ENCODE measurements around the gene KLF6. TPM values are rescaled to one million over a fixed set of nuclear protein-coding genes. Genes with fewer than 3 reads are reported as not detected.
A peak's percentile ranks its signal among the peaks of the same experiment; 100 is the strongest.

The KLF6 gene
- total RNA-seq, 3 donors from 2014 or later (not counting 1 experiment from before 2014, with no cell fraction given), result 1,044 to 1,768 (median 1,056) TPM

DNA sequence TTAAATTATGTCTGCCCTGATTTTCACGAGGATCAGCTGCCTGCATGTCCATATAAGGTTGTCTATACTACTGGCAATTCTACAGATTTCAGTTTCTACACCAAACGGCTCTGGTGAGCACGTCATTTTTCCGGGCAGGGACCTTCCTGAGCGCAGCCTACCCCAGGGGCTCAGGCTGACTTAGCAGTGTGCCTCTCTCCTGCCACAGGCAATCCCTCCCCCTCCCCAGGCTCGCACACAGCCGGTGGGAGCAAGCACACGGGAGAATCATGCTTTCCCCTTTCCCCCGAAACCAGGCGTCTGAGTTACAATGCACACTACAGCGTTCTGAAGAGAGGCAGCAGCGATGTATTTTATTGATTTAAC is 1.7 kb downstream of the KLF6 start:
- Histone ChIP-seq H3K4me3 (ENCODE audit: low read length) (peak overlapping the region; percentile 86), H3K27me3 (ENCODE audit: control insufficient read depth, insufficient read depth, low read length) (no peaks in the 10 kb centered on the region), H3K9me3 (ENCODE audit: control insufficient read depth, insufficient read depth, low read length) (no peaks in the 10 kb centered on the region), H3K4me1 (ENCODE audit: control insufficient read depth, insufficient read depth, low read length) (peaks cover 42% of the 10 kb centered on the region), H3K36me3 (ENCODE audit: control insufficient read depth, insufficient read depth, low read length) (peaks cover 38% of the 10 kb centered on the region), H3K27ac (ENCODE audit: low read length) (peak overlapping the region; percentile 87)
- peak; percentile 2 to 13 (median 5) for ATAC-seq
- Mint-ChIP-seq H3K4me3 (peak overlapping the region; percentile 99), H3K27me3 (ENCODE audit: low read depth in 2 of 2) (peaks cover 0 to 8% of the 10 kb centered on the region in 2 donors), H3K4me1 (peaks cover 70 to 76% of the 10 kb centered on the region in 2 donors), H3K27ac (peak overlapping the region; percentile 100), H3K36me3 (peaks cover 53% of the 10 kb centered on the region), H3K9me3 (no peaks in the 10 kb centered on the region)
- TF ChIP-seq, protein P1, sequence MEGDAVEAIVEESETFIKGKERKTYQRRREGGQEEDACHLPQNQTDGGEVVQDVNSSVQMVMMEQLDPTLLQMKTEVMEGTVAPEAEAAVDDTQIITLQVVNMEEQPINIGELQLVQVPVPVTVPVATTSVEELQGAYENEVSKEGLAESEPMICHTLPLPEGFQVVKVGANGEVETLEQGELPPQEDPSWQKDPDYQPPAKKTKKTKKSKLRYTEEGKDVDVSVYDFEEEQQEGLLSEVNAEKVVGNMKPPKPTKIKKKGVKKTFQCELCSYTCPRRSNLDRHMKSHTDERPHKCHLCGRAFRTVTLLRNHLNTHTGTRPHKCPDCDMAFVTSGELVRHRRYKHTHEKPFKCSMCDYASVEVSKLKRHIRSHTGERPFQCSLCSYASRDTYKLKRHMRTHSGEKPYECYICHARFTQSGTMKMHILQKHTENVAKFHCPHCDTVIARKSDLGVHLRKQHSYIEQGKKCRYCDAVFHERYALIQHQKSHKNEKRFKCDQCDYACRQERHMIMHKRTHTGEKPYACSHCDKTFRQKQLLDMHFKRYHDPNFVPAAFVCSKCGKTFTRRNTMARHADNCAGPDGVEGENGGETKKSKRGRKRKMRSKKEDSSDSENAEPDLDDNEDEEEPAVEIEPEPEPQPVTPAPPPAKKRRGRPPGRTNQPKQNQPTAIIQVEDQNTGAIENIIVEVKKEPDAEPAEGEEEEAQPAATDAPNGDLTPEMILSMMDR (IDR thresholded peaks at IDR 0.05), result no peak
- intact Hi-C loops (cut with micrococcal nuclease), result loop anchor here (1.0 kb wide), 1 partner anchor 28 kb away; no protein-coding TSS in a partner anchor
- WGBS (ENCODE audit: insufficient coverage), result 0% methylated on average over 12 of the region's 12 CpGs
- DNase-seq, result peak; percentile 63 to 83

DNA sequence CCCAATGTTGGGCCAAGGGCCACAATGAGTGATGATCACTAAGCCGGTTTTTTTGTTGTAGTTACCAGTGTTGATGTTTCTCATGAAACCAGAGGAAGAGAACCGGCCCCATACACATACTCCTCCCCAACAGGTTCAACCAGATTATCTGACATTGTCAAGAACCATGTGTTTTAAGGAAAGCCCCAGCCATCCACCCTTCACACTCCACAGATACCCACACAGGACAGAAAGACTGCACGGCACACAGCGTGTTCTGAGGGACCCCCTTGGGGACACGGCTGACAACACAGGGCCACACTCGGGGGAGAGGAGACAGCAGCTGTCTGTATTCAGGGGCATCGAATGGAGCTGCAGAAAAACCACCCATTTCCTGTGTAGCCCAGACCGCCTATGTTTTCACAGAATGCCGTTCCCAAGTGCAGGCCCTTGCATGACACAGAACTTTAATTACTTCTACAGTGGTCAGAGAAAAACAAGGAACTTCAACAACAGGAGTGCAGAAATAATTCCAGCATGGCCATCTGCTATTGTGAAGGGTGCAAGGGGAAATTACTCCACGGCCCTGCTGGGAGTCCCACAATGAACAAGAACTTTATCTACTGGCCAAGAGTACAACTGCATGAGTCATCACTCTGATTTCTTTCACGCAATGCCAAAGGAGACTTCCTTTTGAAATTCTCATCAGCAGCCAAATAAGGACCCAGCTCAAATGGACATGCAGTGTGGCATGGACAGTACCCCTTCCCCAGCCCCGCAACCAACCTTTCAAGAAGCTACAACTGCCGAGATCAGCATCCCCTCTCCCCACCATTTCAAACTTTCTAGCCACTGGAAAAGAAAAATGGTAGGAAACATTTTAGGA is 2.3 kb downstream of the KLF6 start:
- peaks cover 76 to 83% of the 10 kb centered on the region in 2 donors for H3K4me1 Mint-ChIP-seq
- intact Hi-C loops (cut with micrococcal nuclease), result loop anchor here (1.0 kb wide), 2 partner anchors 23 to 29 kb away; no protein-coding TSS in a partner anchor
- Histone ChIP-seq H3K27ac (ENCODE audit: low read length) (peak overlapping the region; percentile 87), H3K9me3 (ENCODE audit: control insufficient read depth, insufficient read depth, low read length) (no peaks in the 10 kb centered on the region), H3K36me3 (ENCODE audit: control insufficient read depth, insufficient read depth, low read length) (peaks cover 44% of the 10 kb centered on the region), H3K4me3 (ENCODE audit: low read length) (peak overlapping the region; percentile 86), H3K27me3 (ENCODE audit: control insufficient read depth, insufficient read depth, low read length) (no peaks in the 10 kb centered on the region), H3K4me1 (ENCODE audit: control insufficient read depth, insufficient read depth, low read length) (peaks cover 46% of the 10 kb centered on the region)
- H3K36me3 Mint-ChIP-seq, result peaks cover 58% of the 10 kb centered on the region
- H3K4me3 Mint-ChIP-seq, result peak overlapping the region; percentile 99
- TF ChIP-seq, protein P1 (IDR thresholded peaks at IDR 0.05), result no peak
- WGBS (ENCODE audit: insufficient coverage), result 1% methylated on average over 10 of the region's 13 CpGs
- H3K27me3 Mint-ChIP-seq (ENCODE audit: low read depth in 2 of 2), result peaks cover 0 to 8% of the 10 kb centered on the region in 2 donors
- DNase-seq (peak; percentile 78 to 85), ATAC-seq (peak; percentile 27 to 45 (median 40))
- peak overlapping the region; percentile 100 for H3K27ac Mint-ChIP-seq
- no peaks in the 10 kb centered on the region for H3K9me3 Mint-ChIP-seq

DNA sequence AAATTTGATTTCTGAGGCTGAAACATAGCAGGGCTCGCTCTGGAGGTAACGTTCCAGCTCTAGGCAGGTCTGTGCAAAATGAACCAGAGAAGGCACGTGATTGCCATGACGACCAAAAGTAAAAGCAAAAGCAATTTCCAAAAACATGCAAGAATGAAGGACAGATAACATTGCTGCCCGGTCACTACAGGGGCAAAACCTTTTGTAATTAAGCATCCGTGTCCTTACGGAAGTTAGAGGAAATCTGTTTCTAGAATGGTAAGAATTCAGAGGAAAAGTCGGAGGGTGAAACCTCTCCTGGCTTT is 2.9 kb downstream of the KLF6 start:
- H3K9me3 ChIP-seq (ENCODE audit: control insufficient read depth, insufficient read depth, low read length), result no peaks in the 10 kb centered on the region
- no peaks in the 10 kb centered on the region for H3K27me3 ChIP-seq (ENCODE audit: control insufficient read depth, insufficient read depth, low read length)
- Mint-ChIP-seq H3K27ac (peak overlapping the region; percentile 100), H3K36me3 (peaks cover 59% of the 10 kb centered on the region), H3K4me1 (peaks cover 80 to 88% of the 10 kb centered on the region in 2 donors), H3K9me3 (no peaks in the 10 kb centered on the region), H3K27me3 (ENCODE audit: low read depth in 2 of 2) (peaks cover 0 to 8% of the 10 kb centered on the region in 2 donors), H3K4me3 (peak overlapping the region; percentile 99)
- intact Hi-C loops (cut with micrococcal nuclease), result loop anchor here (1.0 kb wide), 1 partner anchor 23 kb away; no protein-coding TSS in a partner anchor
- H3K36me3 ChIP-seq (ENCODE audit: control insufficient read depth, insufficient read depth, low read length), result peaks cover 48% of the 10 kb centered on the region
- ATAC-seq (peak in 1 of 3 donors; percentile 2), DNase-seq (peak in 1 of 2 donors; percentile 79)
- H3K4me3 ChIP-seq (ENCODE audit: low read length), result peak overlapping the region; percentile 86
- TF ChIP-seq, protein P1 (IDR thresholded peaks at IDR 0.05), result no peak
- 24% methylated on average over 8 of the region's 8 CpGs for WGBS (ENCODE audit: insufficient coverage)
- peak overlapping the region; percentile 87 for H3K27ac ChIP-seq (ENCODE audit: low read length)
- peaks cover 50% of the 10 kb centered on the region for H3K4me1 ChIP-seq (ENCODE audit: control insufficient read depth, insufficient read depth, low read length)

Measured in natural killer cell (primary cell).